GM18505 (cell line): Measurements from ENCODE around the gene SELENOH.
A peak's percentile ranks its signal among the peaks of the same experiment; 100 is the strongest.

Source experiments
- ATAC-seq: cut with Tn5 transposase; IDR thresholded peaks from one replicate; pipeline ENCODE4 v1.9.1; 2021; ENCODE audit not compliant: unreplicated experiment
- POLR2A ChIP-seq: IDR thresholded peaks from 4 replicates; pipeline ENCODE4 v1.6.1; 2011; ENCODE audit warnings: borderline replicate concordance; ENCODE audit not compliant: insufficient read depth, insufficient read length; ENCODE audit errors: extremely low read depth

Gene SELENOH

GRCh38 chr11:57779276-57779675, 38.0 kb downstream of the SELENOH start:
- no peak for TF ChIP-seq POLR2A
- ATAC-seq: no peak

GRCh38 chr11:57781529-57781943, 40.2 kb downstream of the SELENOH start:
- no peak for ATAC-seq
- no peak for TF ChIP-seq POLR2A

DNA sequence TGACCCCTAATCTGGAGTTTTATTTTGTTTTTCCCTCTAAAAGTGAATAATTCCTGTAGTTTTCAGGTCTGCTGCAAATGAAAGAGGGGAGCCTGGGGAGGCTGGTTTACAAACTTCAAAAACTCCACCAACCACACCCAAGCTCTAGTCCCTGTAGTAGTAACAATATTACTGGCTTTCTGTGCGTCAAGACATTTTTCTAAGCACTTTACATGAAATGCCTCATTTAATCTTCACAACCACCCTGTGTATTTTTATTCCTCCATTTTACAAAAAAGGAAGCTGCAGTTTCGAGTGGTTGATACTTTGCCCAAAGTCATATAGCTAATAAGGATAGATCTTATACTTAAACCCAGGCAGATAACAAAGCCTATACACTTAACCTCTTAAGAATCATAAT, 43.8 kb downstream of the SELENOH start:
- ATAC-seq: peak; percentile 49
- TF ChIP-seq POLR2A: no peak

- no peak for ATAC-seq
- no peak for TF ChIP-seq POLR2A
These were observed 45.1 kb downstream of the SELENOH start for GRCh38 chr11:57786436-57786835.

DNA sequence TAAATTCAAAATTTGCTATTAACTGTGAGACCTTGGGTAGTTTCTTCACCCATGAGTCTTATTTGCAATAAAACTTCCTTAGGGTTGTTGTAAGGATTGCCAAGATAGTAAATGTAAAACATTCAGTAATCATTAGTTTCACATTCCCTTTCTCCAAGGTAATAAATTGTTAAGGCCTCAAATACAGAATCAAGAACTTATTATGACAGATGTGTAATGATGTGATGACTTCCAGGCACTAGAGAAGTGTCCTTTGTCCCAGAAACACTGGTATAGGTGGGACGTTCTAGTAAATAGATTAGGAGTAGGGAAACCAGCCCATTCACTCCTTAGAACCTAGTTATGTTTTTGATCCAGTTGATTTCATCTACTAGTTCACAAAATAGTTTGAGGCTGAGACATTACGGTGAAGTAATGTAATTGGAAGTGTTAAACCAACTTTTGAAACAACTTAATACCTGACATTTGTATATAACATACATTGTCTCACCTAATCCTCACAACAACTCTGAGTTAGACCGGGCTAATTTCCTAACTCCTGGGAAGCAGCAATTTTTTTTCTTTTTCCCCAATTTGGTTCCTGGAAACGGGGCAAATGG, 45.8 kb downstream of the SELENOH start:
- ATAC-seq: no peak
- no peak for TF ChIP-seq POLR2A

DNA sequence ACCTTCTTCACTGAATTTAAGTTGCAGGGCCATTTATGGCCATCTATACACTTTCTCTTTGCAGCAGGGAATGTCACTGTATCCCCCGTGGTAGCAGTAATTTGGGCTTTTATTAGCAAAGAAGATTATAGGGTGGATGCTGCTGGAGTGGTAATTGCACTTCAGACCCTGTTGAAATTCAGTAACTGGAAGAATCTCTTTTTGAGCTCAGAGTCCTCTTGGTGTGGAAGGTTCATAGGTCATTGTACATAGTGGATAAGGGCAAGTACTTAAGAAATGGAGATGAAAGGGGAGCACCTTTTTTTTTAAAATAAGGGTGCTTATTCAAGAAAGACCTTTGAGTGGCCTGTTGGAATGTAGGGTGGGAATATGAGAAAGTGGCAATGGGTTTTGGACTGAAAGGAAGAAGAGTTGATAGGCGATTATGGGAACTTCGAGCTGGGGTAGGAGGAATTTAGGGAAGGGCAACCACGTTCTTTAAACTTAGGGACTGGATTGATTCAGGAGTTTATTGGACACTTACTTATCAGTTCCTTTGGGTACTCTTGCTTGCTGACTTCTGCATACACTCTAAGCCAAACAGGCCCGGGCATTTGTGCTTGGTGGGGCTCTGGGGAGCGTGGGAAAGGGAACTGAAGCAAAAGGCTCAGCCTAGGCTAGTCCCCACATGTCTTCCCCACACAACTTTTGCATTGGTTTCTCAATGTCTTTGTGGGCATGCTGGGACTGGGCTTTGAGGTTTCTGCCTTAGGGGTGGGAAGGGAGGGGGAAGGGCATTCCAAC, 46.8 kb downstream of the SELENOH start:
- ATAC-seq: peak; percentile 28
- no peak for TF ChIP-seq POLR2A

DNA sequence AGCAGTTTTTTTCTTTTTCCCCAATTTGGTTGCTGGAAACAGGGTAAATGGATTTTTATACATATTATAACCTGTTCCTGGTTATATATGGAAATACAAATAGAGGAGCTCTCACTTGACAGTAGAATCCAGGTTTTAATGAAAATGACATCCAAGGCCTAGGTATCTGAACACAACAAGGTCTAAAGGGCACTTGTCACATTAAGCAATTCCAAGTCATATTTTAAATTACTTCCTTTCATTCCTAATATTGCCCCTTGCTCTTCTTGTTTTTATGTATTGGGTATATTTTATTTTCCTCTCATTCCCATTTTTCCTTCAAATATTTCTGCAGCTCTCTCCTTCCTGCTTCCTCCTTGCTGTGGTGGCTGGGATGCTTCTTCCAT, 47.4 kb downstream of the SELENOH start:
- no peak for ATAC-seq
- no peak for TF ChIP-seq POLR2A

- no peak for ATAC-seq
- no peak for TF ChIP-seq POLR2A
These were observed 50.2 kb downstream of the SELENOH start for GRCh38 chr11:57791321-57792059.

- TF ChIP-seq POLR2A: peak; percentile 64
- ATAC-seq: peak; percentile 85
These were observed 50.8 kb downstream of the SELENOH start for GRCh38 chr11:57792060-57792541.

DNA sequence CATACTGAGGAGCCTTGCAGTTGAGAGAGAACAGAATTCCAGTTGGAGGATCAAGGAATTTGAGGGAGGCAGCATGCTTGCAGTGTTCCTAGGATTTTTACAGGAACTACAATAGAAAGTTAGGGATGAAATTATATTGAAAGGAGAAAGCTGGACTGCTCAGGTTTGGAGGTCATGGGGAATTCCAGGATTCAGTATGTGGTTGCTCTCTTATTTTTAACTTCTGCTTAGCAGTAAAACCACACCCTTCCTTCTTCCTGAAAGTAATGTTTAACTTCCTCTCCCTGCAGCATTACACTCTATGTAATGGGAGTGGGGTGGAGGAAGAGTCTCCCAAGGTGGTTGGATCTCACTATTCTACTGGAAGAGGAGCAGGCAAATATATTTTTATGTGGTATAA, 51.6 kb downstream of the SELENOH start:
- no peak for TF ChIP-seq POLR2A
- peak; percentile 17 for ATAC-seq
